HT1080 (cell line): Measurements from ENCODE around the gene PDZD2. TPM values are rescaled to one million over a fixed set of nuclear protein-coding genes. Genes with fewer than 3 reads are reported as not detected.

ENCODE experiments used
- DNase-seq: peaks from one replicate; pipeline ENCODE4 v3.0.0-alpha.2; 2015; ENCODE audit warnings: low read depth
- small RNA-seq: library from RNA; depleted of rRNA; stranded (forward); fragments of <200 nt; gene quantifications from one replicate; pipeline ENCODE3, GENCODE V24; 2014
- total RNA-seq: library from RNA; depleted of rRNA; stranded (reverse); fragments of >200 nt; shearing (Covaris generic); gene quantifications from 2 replicates; pipeline ENCODE4 v1.2.3, GENCODE V29; 2014; rRNA removed

Gene PDZD2
- total RNA-seq, 1 experiment from 2014 or later, result 1.1 TPM

DNA sequence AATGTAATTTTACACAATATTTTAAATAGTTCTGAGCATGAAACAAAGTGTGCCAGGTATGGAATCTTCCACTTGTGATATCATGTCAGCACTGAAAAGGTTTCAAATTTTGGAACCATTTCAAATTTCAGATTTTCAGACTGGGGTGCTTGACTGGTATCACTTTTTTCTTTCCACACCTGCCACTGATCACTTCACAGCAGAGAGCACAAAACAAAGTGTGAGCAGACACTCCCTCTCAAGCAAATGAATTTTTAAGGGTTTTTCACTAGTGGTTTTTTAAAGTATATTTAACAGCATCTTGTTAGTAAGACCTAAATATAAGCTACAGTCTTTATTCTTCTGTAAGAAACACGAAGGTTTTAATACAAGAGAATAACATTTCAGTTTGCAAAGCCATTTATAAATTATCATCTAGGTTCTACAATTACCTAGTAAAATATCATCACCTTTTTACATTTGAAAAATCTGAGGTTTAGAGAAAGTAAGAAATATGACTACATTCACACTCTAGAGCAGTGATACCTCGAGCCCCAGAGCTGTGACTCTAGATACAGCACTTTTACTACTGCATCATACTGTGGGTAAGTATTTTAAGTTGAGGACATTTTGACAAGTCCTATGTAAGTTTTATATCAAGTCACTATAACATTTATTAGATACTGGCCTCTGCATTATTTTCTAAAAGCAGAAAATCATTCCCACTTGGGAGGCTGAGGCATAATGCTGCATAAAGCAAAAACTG, 520.6 kb downstream of the PDZD2 start:
- no peak for DNase-seq

DNA sequence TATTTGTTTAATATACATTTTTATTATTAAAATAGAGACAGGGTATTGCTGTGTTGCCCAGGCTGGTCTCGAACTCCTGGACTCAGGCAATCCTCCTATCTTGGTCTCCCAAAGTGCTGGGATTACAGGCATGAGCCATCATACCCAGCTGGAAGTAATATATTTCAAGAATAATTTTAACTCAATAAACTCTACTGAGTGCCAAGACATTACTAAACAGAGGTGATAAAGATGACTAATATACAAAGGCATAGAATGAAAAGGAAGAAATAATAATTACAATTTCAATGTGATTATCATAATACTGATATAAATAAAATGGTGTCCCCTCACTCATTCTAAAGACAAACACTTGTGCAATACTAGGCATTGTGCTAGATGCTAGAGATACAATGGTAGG, 521.3 kb downstream of the PDZD2 start:
- no peak for DNase-seq

Small RNA genes lying within 50 kb of the gene (small RNA-seq; reads per million reads assigned to genes)
- not detected for gene AC025458.1
- not detected for gene MIR4279
- gene RF00019, result not detected
- not detected for gene RNU6-358P
- not detected for gene RNU6-363P
- gene RNU6-760P, result not detected

Other genes starting within 250 kb of the PDZD2 start
- 72.2 and 88.3 TPM in 2 replicates for gene DROSHA, start 107.0 kb upstream of the PDZD2 start, total RNA-seq
- 13.7 and 17.7 TPM in 2 replicates for gene C5orf22, start 106.8 kb upstream of the PDZD2 start, total RNA-seq